Body of pancreas (tissue), 4 donors: ENCODE data around the gene ASMTL.

Experiments
- CTCF ChIP-seq, 7 experiments: fragments of 450-650 bp in 4 of 7; fragments of 200-600 bp in 3 of 7; sonication (generic) in 3 of 7; IDR thresholded peaks; one replicate each; pipeline ENCODE4 v1.5.1; 2016 to 2019; ENCODE audit warnings: antibody characterized with exemption in 7 of 7
- POLR2A ChIP-seq, 3 donors: fragments of 450-650 bp; IDR thresholded peaks; one replicate each; pipeline ENCODE4 v1.6.1; 2016; ENCODE audit warnings: antibody characterized with exemption in 3 of 3, mild to moderate bottlenecking in 2 of 3

GRCh38 chrX:1449823-1450149 lies 2.9 kb downstream of the ASMTL start:
- TF ChIP-seq CTCF (IDR thresholded peaks at IDR 0.05) = no peak
- no peak for TF ChIP-seq POLR2A (IDR thresholded peaks at IDR 0.05)
